H9 (cell line): ENCODE data around the gene CACNA1F. TPM values are rescaled to one million over a fixed set of nuclear protein-coding genes. Genes with fewer than 3 reads are reported as not detected.

Experiments
- DNase-seq: peaks from one replicate; pipeline ENCODE4 v3.0.0-alpha.2; 2017
- H2AFZ ChIP-seq: one replicate; pipeline ENCODE4 v1.6.1; 2013; ENCODE audit warnings: mild to moderate bottlenecking, low read length, control low read depth, moderate library complexity
- H2AK5ac ChIP-seq: 2 replicates; pipeline ENCODE4 v1.6.1; 2013; ENCODE audit warnings: low read length, control low read depth, mixed read lengths; ENCODE audit not compliant: insufficient read length
- H2BK120ac ChIP-seq: one replicate; pipeline ENCODE4 v1.6.1; 2013; ENCODE audit warnings: low read depth, mild to moderate bottlenecking, low read length, control low read depth, inconsistent platforms; ENCODE audit not compliant: poor library complexity, severe bottlenecking
- H2BK12ac ChIP-seq: 2 replicates; pipeline ENCODE4 v1.6.1; 2013; ENCODE audit warnings: low read length, control low read depth, mixed read lengths, low read depth; ENCODE audit not compliant: insufficient read length
- H2BK15ac ChIP-seq: 2 replicates; pipeline ENCODE4 v1.6.1; 2013; ENCODE audit warnings: low read depth, low read length, control low read depth
- H2BK20ac ChIP-seq: one replicate; pipeline ENCODE4 v1.6.1; 2013; ENCODE audit warnings: low read depth, mild to moderate bottlenecking, low read length, control low read depth, inconsistent platforms; ENCODE audit not compliant: poor library complexity, severe bottlenecking
- H2BK5ac ChIP-seq: 2 replicates; pipeline ENCODE4 v1.6.1; 2013; ENCODE audit warnings: low read length, control low read depth, mixed read lengths; ENCODE audit not compliant: insufficient read length
- H3K14ac ChIP-seq: 2 replicates; pipeline ENCODE4 v1.6.1; 2013; ENCODE audit warnings: low read length, control low read depth; ENCODE audit not compliant: insufficient read depth
- H3K18ac ChIP-seq: 2 replicates; pipeline ENCODE4 v1.6.1; 2013; ENCODE audit warnings: low read depth, mild to moderate bottlenecking, mixed read lengths, low read length, control low read depth; ENCODE audit not compliant: insufficient read length
- H3K23ac ChIP-seq: 2 replicates; pipeline ENCODE4 v1.6.1; 2013; ENCODE audit warnings: low read length, control low read depth, mixed read lengths, low read depth; ENCODE audit not compliant: insufficient read length
- H3K23me2 ChIP-seq: 2 replicates; pipeline ENCODE4 v1.6.1; 2013; ENCODE audit warnings: low read depth, mild to moderate bottlenecking, mixed read lengths, low read length, control low read depth; ENCODE audit not compliant: insufficient read length, poor library complexity, severe bottlenecking
- H3K27ac ChIP-seq: 2 replicates; pipeline ENCODE4 v1.5.1; 2013; ENCODE audit warnings: low read length, control low read depth, mixed read lengths, low read depth; ENCODE audit not compliant: insufficient read length
- H3K27me3 ChIP-seq: 2 replicates; pipeline ENCODE4 v1.6.1; 2013; ENCODE audit warnings: low read length, control low read depth, inconsistent platforms; ENCODE audit not compliant: insufficient read depth
- H3K4ac ChIP-seq: 2 replicates; pipeline ENCODE4 v1.6.1; 2013; ENCODE audit warnings: low read depth, mild to moderate bottlenecking, control low read depth, inconsistent platforms, low read length, moderate library complexity
- H3K4me1 ChIP-seq: 2 replicates; pipeline ENCODE4 v1.6.1; 2013; ENCODE audit warnings: low read length, control low read depth, inconsistent platforms; ENCODE audit not compliant: insufficient read depth
- H3K4me2 ChIP-seq: 2 replicates; pipeline ENCODE4 v1.6.1; 2013; ENCODE audit warnings: low read length, control low read depth, mixed read lengths; ENCODE audit not compliant: insufficient read length, insufficient read depth
- H3K56ac ChIP-seq: 2 replicates; pipeline ENCODE4 v1.6.1; 2013; ENCODE audit warnings: low read depth, mild to moderate bottlenecking, mixed read lengths, low read length, control low read depth; ENCODE audit not compliant: insufficient read length
- H3K79me1 ChIP-seq: 2 replicates; pipeline ENCODE4 v1.6.1; 2013; ENCODE audit warnings: low read depth, mild to moderate bottlenecking, moderate library complexity, low read length, control low read depth, inconsistent platforms; ENCODE audit not compliant: insufficient read depth, poor library complexity, severe bottlenecking
- H3K79me2 ChIP-seq: 2 replicates; pipeline ENCODE4 v1.6.1; 2013; ENCODE audit warnings: low read length, control low read depth, inconsistent platforms; ENCODE audit not compliant: insufficient read depth
- H3K9ac ChIP-seq: 2 replicates; pipeline ENCODE4 v1.6.1; 2013; ENCODE audit warnings: low read length, control low read depth, mixed read lengths; ENCODE audit not compliant: insufficient read length; ENCODE audit errors: extremely low read depth
- H3K9me3 ChIP-seq: one replicate; pipeline ENCODE4 v1.6.1; 2013; ENCODE audit warnings: low read depth, low read length, inconsistent platforms; ENCODE audit not compliant: control insufficient read depth
- H3T11ph ChIP-seq: one replicate; pipeline ENCODE4 v1.6.1; 2013; ENCODE audit warnings: mild to moderate bottlenecking, low read length, control low read depth, inconsistent platforms
- H4K20me1 ChIP-seq: one replicate; pipeline ENCODE4 v1.6.1; 2013; ENCODE audit not compliant: control insufficient read depth, insufficient read length, insufficient read depth
- H4K5ac ChIP-seq: 2 replicates; pipeline ENCODE4 v1.6.1; 2013; ENCODE audit warnings: low read depth, mild to moderate bottlenecking, mixed read lengths, low read length, control low read depth; ENCODE audit not compliant: insufficient read length
- H4K8ac ChIP-seq: replicated peaks from 2 replicates; pipeline ENCODE4 v1.6.1; 2013; ENCODE audit warnings: low read length, control low read depth, mixed read lengths, low read depth; ENCODE audit not compliant: insufficient read length
- H4K91ac ChIP-seq: 2 replicates; pipeline ENCODE4 v1.6.1; 2013; ENCODE audit warnings: low read depth, mild to moderate bottlenecking, moderate library complexity, mixed read lengths, low read length, control low read depth; ENCODE audit not compliant: insufficient read length
- H3K27ac Mint-ChIP-seq, 3 experiments: 2 replicates in 2 of 3; 3 replicates in 1 of 3; pipeline ENCODE4 v1.8.0; 2020 to 2021; ENCODE audit warnings: mixed read lengths in 3 of 3, mild to moderate bottlenecking in 1 of 3, moderate library complexity in 1 of 3
- H3K27me3 Mint-ChIP-seq: 2 replicates; pipeline ENCODE4 v1.8.0; 2021; ENCODE audit warnings: low read depth, mild to moderate bottlenecking, moderate library complexity, mixed read lengths
- H3K36me3 Mint-ChIP-seq, 3 experiments: 2 replicates in 2 of 3; 3 replicates in 1 of 3; pipeline ENCODE4 v1.8.0; 2020 to 2021; ENCODE audit warnings: low read depth in 3 of 3, mixed read lengths in 3 of 3; ENCODE audit not compliant: insufficient read depth in 1 of 3
- H3K4me1 Mint-ChIP-seq, 2 experiments: 2 replicates each; pipeline ENCODE4 v1.8.0; 2020; ENCODE audit warnings: mixed read lengths in 2 of 2
- H3K4me3 Mint-ChIP-seq, 2 experiments: 2 replicates in 1 of 2; 3 replicates in 1 of 2; pipeline ENCODE4 v1.8.0; 2020 to 2021; ENCODE audit warnings: mild to moderate bottlenecking in 2 of 2, mixed read lengths in 2 of 2, moderate library complexity in 1 of 2
- H3K9me3 Mint-ChIP-seq, 2 experiments: 2 replicates in 1 of 2; 3 replicates in 1 of 2; pipeline ENCODE4 v1.8.0; 2020; ENCODE audit warnings: mild to moderate bottlenecking in 2 of 2, mixed read lengths in 2 of 2, moderate library complexity in 1 of 2
- WGBS: extraction: QIAGEN DNeasy Blood & Tissue Kit; methylation state at CpG from one replicate; pipeline ENCODE4 v1.1.7; 2013; ENCODE audit warnings: missing lambda C conversion rate, low lambda C conversion rate, mixed read lengths; ENCODE audit not compliant: insufficient read length; ENCODE audit errors: extremely low coverage; 5-methylcytosine and 5-hydroxymethylcytosine counted together
- total RNA-seq: library from RNA; stranded (reverse); gene quantifications from 2 replicates; pipeline ENCODE4 v1.2.1, GENCODE V29; 2021
- TF ChIP-seq, protein P1 (sequence below): fragments of 200-600 bp; sonication (generic); conservative IDR thresholded peaks from 3 replicates; pipeline ENCODE4 v1.8.0; 2021; ENCODE audit warnings: antibody characterized with exemption, mild to moderate bottlenecking

CACNA1F gene
- total RNA-seq, 1 experiment from 2014 or later, result 1.4 TPM

DNA sequence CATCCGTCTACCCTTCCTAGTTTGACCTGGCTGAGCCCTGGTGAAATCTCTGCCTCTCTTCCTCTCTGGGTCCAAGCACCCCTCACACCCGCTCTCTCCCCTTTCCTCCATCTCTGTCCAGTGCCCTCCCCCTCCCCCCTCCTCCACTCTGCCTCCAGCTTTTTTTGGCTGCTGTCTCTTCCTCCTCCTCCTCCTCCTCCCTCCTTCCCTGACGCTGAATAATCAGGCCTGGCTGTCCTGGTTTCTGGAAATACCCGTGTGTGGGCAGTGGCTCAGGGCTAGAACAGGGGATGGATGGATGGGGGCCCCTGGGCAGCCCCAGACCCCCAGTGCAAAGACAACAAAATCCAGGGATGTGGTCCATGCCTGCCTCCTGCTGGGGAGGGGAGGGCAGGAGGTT is 28.4 kb downstream of the CACNA1F start:
- Histone ChIP-seq H2BK15ac (no peak overlapping the region), H3K23ac (no peak overlapping the region), H3K18ac (no peak overlapping the region), H3K9ac (no peak overlapping the region), H3K14ac (no peak overlapping the region), H4K8ac (no peak overlapping the region), H3K27ac (no peak overlapping the region), H2BK20ac (no peak overlapping the region), H3K79me2 (no peaks in the 10 kb centered on the region), H4K5ac (no peak overlapping the region), H2BK12ac (no peak overlapping the region), H3K56ac (no peak overlapping the region), H4K20me1 (no peaks in the 10 kb centered on the region), H3K9me3 (peaks cover 17% of the 10 kb centered on the region), H3K4me1 (no peaks in the 10 kb centered on the region), H2AK5ac (no peak overlapping the region), H3T11ph (no peak overlapping the region), H3K4me2 (no peak overlapping the region), H4K91ac (no peak overlapping the region), H3K4ac (no peak overlapping the region), H3K27me3 (no peaks in the 10 kb centered on the region), H2BK5ac (no peak overlapping the region), H2BK120ac (no peak overlapping the region), H3K23me2 (peaks cover 3% of the 10 kb centered on the region), H3K79me1 (no peaks in the 10 kb centered on the region), H2AFZ (no peak overlapping the region)
- no peak overlapping the region for H3K4me3 Mint-ChIP-seq
- no peak overlapping the region for H3K27ac Mint-ChIP-seq
- TF ChIP-seq, protein P1, sequence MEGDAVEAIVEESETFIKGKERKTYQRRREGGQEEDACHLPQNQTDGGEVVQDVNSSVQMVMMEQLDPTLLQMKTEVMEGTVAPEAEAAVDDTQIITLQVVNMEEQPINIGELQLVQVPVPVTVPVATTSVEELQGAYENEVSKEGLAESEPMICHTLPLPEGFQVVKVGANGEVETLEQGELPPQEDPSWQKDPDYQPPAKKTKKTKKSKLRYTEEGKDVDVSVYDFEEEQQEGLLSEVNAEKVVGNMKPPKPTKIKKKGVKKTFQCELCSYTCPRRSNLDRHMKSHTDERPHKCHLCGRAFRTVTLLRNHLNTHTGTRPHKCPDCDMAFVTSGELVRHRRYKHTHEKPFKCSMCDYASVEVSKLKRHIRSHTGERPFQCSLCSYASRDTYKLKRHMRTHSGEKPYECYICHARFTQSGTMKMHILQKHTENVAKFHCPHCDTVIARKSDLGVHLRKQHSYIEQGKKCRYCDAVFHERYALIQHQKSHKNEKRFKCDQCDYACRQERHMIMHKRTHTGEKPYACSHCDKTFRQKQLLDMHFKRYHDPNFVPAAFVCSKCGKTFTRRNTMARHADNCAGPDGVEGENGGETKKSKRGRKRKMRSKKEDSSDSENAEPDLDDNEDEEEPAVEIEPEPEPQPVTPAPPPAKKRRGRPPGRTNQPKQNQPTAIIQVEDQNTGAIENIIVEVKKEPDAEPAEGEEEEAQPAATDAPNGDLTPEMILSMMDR, result no peak
- H3K4me1 Mint-ChIP-seq, result peaks cover 4 to 19% of the 10 kb centered on the region in 2 experiments; a peak in 3 of 4 replicates
- WGBS, result no CpG with 5 or more reads among the region's 4 CpGs
- H3K27me3 Mint-ChIP-seq, result peaks cover 2% of the 10 kb centered on the region
- peaks cover 55 to 75% of the 10 kb centered on the region in 2 experiments for H3K9me3 Mint-ChIP-seq
- peaks cover 0 to 7% (median 0%) of the 10 kb centered on the region in 3 experiments; a peak in 2 of 7 replicates for H3K36me3 Mint-ChIP-seq
- no peak for DNase-seq
